NOMO-1 treated with DMSO at 0.1 percent for 48 hours (cell line): ENCODE results near the gene SCRT2.
A peak's percentile ranks its signal among the peaks of the same experiment; 100 is the strongest.

Source experiments
- DNase-seq: peaks from one replicate; lab custom pipeline; 2025; ENCODE audit not compliant: unreplicated experiment; lab: John Stamatoyannopoulos, UW

The SCRT2 gene

GRCh38 chr20:672963-673602 is 2.5 kb downstream of the SCRT2 start:
- no peak for DNase-seq

- DNase-seq, result no peak
Observed at GRCh38 chr20:671252-672030, 4.2 kb downstream of the SCRT2 start.

- DNase-seq, result no peak
Observed at GRCh38 chr20:669573-669972, 6.0 kb downstream of the SCRT2 start.

- DNase-seq, result no peak
Observed at GRCh38 chr20:668638-669037, 7.0 kb downstream of the SCRT2 start.

- DNase-seq, result no peak
Observed at GRCh38 chr20:668050-668449, 7.6 kb downstream of the SCRT2 start.

GRCh38 chr20:667351-668034 is 8.1 kb downstream of the SCRT2 start:
- peak; percentile 21 for DNase-seq

- DNase-seq, result no peak
Observed at GRCh38 chr20:666877-667276, 8.7 kb downstream of the SCRT2 start.

- no peak for DNase-seq
Observed at GRCh38 chr20:665276-665675, 10.3 kb downstream of the SCRT2 start.

- no peak for DNase-seq
Observed at GRCh38 chr20:664576-664975, 11.0 kb downstream of the SCRT2 start.

GRCh38 chr20:664151-664550 is 11.5 kb downstream of the SCRT2 start:
- no peak for DNase-seq

- no peak for DNase-seq
Observed at GRCh38 chr20:663315-664090, 12.1 kb downstream of the SCRT2 start.

- DNase-seq, result no peak
Observed at GRCh38 chr20:662277-663192, 13.1 kb downstream of the SCRT2 start.

- no peak for DNase-seq
Observed at GRCh38 chr20:661474-662270, 13.9 kb downstream of the SCRT2 start.

- DNase-seq, result peak; percentile 3
Observed at GRCh38 chr20:658731-659291, 16.8 kb downstream of the SCRT2 start.

- DNase-seq, result no peak
Observed at GRCh38 chr20:658202-658601, 17.4 kb downstream of the SCRT2 start.

- no peak for DNase-seq
Observed at GRCh38 chr20:655726-656624, 19.6 kb downstream of the SCRT2 start.

GRCh38 chr20:654417-654750 is 21.2 kb downstream of the SCRT2 start:
- DNase-seq, result peak; percentile 1
